ENCODE results near the gene KRABD2.

KRABD2 gene

DNA sequence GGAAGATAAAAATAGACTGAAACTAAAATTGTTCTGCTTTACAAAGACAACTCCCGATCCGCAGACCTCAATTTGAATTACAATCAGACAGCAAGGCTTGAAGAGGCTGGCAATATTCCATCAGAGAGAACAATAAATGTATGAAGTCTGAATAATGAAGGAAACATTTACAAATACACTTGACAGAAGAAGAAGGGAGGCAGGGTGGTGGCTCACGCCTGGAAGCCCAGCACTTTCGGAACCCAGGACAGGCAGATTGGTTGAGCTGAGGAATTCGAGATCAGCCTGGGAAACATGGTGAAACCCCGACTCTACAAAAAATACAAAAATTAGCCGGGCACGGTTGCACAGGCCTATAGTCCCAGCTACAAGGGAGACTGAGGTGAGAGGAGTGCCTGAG is 22.3 kb downstream of the KRABD2 start:
- WGBS (ENCODE audit: insufficient coverage, insufficient replicate concordance, low lambda C conversion rate, missing lambda C conversion rate): 35% methylated on average over 8 of the region's 8 CpGs
- Histone ChIP-seq H3K27me3 (replicated peaks in 1 of 2; ENCODE audit: control insufficient read depth in 2 of 2, insufficient read depth in 2 of 2, low read length in 1 of 2) (0 out of 4 replicates have a peak, but pooled peaks cover 0 to 2% of the 10 kb centered on the region in 2 experiments), H3K9me3 (replicated peaks; ENCODE audit: control insufficient read depth, insufficient read depth, low read length) (no peaks in the 10 kb centered on the region), H3K79me2 (ENCODE audit: control insufficient read depth, insufficient read depth, low read length) (no peaks in the 10 kb centered on the region), H4K20me1 (ENCODE audit: control insufficient read depth, insufficient read depth) (no peaks in the 10 kb centered on the region), H3K4me3 (no peak overlapping the region), H3K27ac (ENCODE audit: control insufficient read depth, insufficient read depth) (no peak overlapping the region), H3K4me1 (ENCODE audit: control insufficient read depth, insufficient read depth, low read length) (no peaks in the 10 kb centered on the region), H3K36me3 (ENCODE audit: control insufficient read depth in 2 of 2, insufficient read depth in 2 of 2, low read length in 1 of 2) (no peaks in the 10 kb centered on the region), H2AFZ (ENCODE audit: control insufficient read depth, low read depth, low read length) (no peak overlapping the region), H3K4me2 (ENCODE audit: control insufficient read depth, insufficient read depth) (no peak overlapping the region), H3K9ac (ENCODE audit: control insufficient read depth, insufficient read depth, low read length) (no peak overlapping the region)
- ChIA-PET CTCF (no interaction called here), SMC1A (ENCODE audit: uncharacterized antibody, unreplicated experiment) (no interaction called here), POLR2A (no interaction called here), RAD21 (ENCODE audit: unreplicated experiment) (no interaction called here)
- ATAC-seq: no peak
- no TSS peak for BruUV-seq (replicated peaks)
- in situ Hi-C loops (cut with MboI) (no loop called here), intact Hi-C loops (cut with micrococcal nuclease; ENCODE audit: unreplicated experiment) (no loop called here)
- FAIRE-seq: no peak
- no peak for DNase-seq (ENCODE audit: low read depth, low spot score)
- TF ChIP-seq HDAC2 (IDR thresholded peaks at IDR 0.05) (no peak), SMC3 (IDR thresholded peaks at IDR 0.05; ENCODE audit: borderline replicate concordance, low read length) (no peak), USF2 (IDR thresholded peaks at IDR 0.05; ENCODE audit: borderline replicate concordance, low read depth, low read length) (no peak), RAD51 (IDR thresholded peaks at IDR 0.05) (no peak)
- TF ChIP-seq, protein P1, sequence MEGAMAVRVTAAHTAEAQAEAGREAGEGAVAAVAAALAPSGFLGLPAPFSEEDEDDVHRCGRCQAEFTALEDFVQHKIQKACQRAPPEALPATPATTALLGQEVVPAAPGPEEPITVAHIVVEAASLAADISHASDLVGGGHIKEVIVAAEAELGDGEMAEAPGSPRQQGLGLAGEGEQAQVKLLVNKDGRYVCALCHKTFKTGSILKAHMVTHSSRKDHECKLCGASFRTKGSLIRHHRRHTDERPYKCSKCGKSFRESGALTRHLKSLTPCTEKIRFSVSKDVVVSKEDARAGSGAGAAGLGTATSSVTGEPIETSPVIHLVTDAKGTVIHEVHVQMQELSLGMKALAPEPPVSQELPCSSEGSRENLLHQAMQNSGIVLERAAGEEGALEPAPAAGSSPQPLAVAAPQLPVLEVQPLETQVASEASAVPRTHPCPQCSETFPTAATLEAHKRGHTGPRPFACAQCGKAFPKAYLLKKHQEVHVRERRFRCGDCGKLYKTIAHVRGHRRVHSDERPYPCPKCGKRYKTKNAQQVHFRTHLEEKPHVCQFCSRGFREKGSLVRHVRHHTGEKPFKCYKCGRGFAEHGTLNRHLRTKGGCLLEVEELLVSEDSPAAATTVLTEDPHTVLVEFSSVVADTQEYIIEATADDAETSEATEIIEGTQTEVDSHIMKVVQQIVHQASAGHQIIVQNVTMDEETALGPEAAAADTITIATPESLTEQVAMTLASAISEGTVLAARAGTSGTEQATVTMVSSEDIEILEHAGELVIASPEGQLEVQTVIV (IDR thresholded peaks at IDR 0.05; ENCODE audit: borderline replicate concordance, partially characterized antibody): no peak

All from GM12878 (cell line).